Measurements from ENCODE around the gene MBTPS1. TPM values are rescaled to one million over a fixed set of nuclear protein-coding genes. Genes with fewer than 3 reads are reported as not detected.

The MBTPS1 gene
- total RNA-seq, 2 donors from 2014 or later = 44.0 to 54.4 TPM

- ATAC-seq (replicated peaks) = peak; percentile 51
- no peaks in the 10 kb centered on the region for H3K9me3 Mint-ChIP-seq
Measured at GRCh38 chr16:84065536-84066132, 51.1 kb downstream of the MBTPS1 start.

GRCh38 chr16:84063980-84064379 is 52.8 kb downstream of the MBTPS1 start:
- H3K4me1 Mint-ChIP-seq = peaks cover 5% of the 10 kb centered on the region
- no peak overlapping the region for H3K4me3 Mint-ChIP-seq
- ATAC-seq (replicated peaks) = no peak
- H3K9me3 Mint-ChIP-seq = no peaks in the 10 kb centered on the region
- H3K27ac Mint-ChIP-seq = no peak overlapping the region
- no peaks in the 10 kb centered on the region for H3K27me3 Mint-ChIP-seq
- peaks cover 97% of the 10 kb centered on the region for H3K36me3 Mint-ChIP-seq (ENCODE audit: low read depth)

More at GRCh38 chr16:84065536-84066132, 51.1 kb downstream of the MBTPS1 start:
- Mint-ChIP-seq H3K36me3 (ENCODE audit: low read depth) (peaks cover 97% of the 10 kb centered on the region), H3K27ac (no peak overlapping the region), H3K27me3 (no peaks in the 10 kb centered on the region), H3K4me3 (no peak overlapping the region), H3K4me1 (peaks cover 5% of the 10 kb centered on the region)

- Mint-ChIP-seq H3K27ac (peak overlapping the region; percentile 12), H3K9me3 (no peaks in the 10 kb centered on the region), H3K4me1 (peaks cover 5% of the 10 kb centered on the region), H3K36me3 (ENCODE audit: low read depth) (peaks cover 97% of the 10 kb centered on the region), H3K4me3 (no peak overlapping the region), H3K27me3 (no peaks in the 10 kb centered on the region)
- ATAC-seq (replicated peaks) = peak; percentile 96
Measured at GRCh38 chr16:84062734-84063640, 53.8 kb downstream of the MBTPS1 start.

GRCh38 chr16:84061236-84061819 is 55.4 kb downstream of the MBTPS1 start:
- H3K27me3 Mint-ChIP-seq = no peaks in the 10 kb centered on the region
- H3K27ac Mint-ChIP-seq = no peak overlapping the region
- no peak overlapping the region for H3K4me3 Mint-ChIP-seq
- H3K9me3 Mint-ChIP-seq = no peaks in the 10 kb centered on the region
- H3K4me1 Mint-ChIP-seq = peaks cover 5% of the 10 kb centered on the region
- H3K36me3 Mint-ChIP-seq (ENCODE audit: low read depth) = peaks cover 98% of the 10 kb centered on the region
- no peak for ATAC-seq (replicated peaks)

GRCh38 chr16:84059946-84060901 is 56.5 kb downstream of the MBTPS1 start:
- H3K9me3 Mint-ChIP-seq = no peaks in the 10 kb centered on the region
- H3K4me3 Mint-ChIP-seq = no peak overlapping the region
- H3K36me3 Mint-ChIP-seq (ENCODE audit: low read depth) = peaks cover 100% of the 10 kb centered on the region
- H3K27me3 Mint-ChIP-seq = no peaks in the 10 kb centered on the region
- ATAC-seq (replicated peaks) = no peak
- peaks cover 5% of the 10 kb centered on the region for H3K4me1 Mint-ChIP-seq
- no peak overlapping the region for H3K27ac Mint-ChIP-seq

GRCh38 chr16:84059111-84059510 is 57.6 kb downstream of the MBTPS1 start:
- no peak overlapping the region for H3K27ac Mint-ChIP-seq
- no peak overlapping the region for H3K4me3 Mint-ChIP-seq
- peaks cover 100% of the 10 kb centered on the region for H3K36me3 Mint-ChIP-seq (ENCODE audit: low read depth)

GRCh38 chr16:84058664-84059063 is 58.1 kb downstream of the MBTPS1 start:
- peaks cover 3% of the 10 kb centered on the region for H3K4me1 Mint-ChIP-seq
- H3K9me3 Mint-ChIP-seq = no peaks in the 10 kb centered on the region
- no peaks in the 10 kb centered on the region for H3K27me3 Mint-ChIP-seq
- no peak for ATAC-seq (replicated peaks)
- peaks cover 100% of the 10 kb centered on the region for H3K36me3 Mint-ChIP-seq (ENCODE audit: low read depth)
- no peak overlapping the region for H3K4me3 Mint-ChIP-seq
- no peak overlapping the region for H3K27ac Mint-ChIP-seq

More at GRCh38 chr16:84059111-84059510, 57.6 kb downstream of the MBTPS1 start:
- ATAC-seq (replicated peaks) = no peak
- H3K9me3 Mint-ChIP-seq = no peaks in the 10 kb centered on the region
- H3K27me3 Mint-ChIP-seq = no peaks in the 10 kb centered on the region
- peaks cover 5% of the 10 kb centered on the region for H3K4me1 Mint-ChIP-seq

GRCh38 chr16:84058211-84058610 is 58.5 kb downstream of the MBTPS1 start:
- Mint-ChIP-seq H3K36me3 (ENCODE audit: low read depth) (peaks cover 100% of the 10 kb centered on the region), H3K4me1 (no peaks in the 10 kb centered on the region), H3K9me3 (no peaks in the 10 kb centered on the region), H3K27me3 (no peaks in the 10 kb centered on the region), H3K4me3 (no peak overlapping the region), H3K27ac (no peak overlapping the region)
- no peak for ATAC-seq (replicated peaks)

- Mint-ChIP-seq H3K9me3 (no peaks in the 10 kb centered on the region), H3K36me3 (ENCODE audit: low read depth) (peaks cover 99% of the 10 kb centered on the region), H3K27ac (no peak overlapping the region), H3K4me3 (no peak overlapping the region), H3K27me3 (no peaks in the 10 kb centered on the region), H3K4me1 (no peaks in the 10 kb centered on the region)
- ATAC-seq (replicated peaks) = no peak
Measured at GRCh38 chr16:84056933-84057332, 59.8 kb downstream of the MBTPS1 start.

GRCh38 chr16:84055801-84056634 is 60.7 kb downstream of the MBTPS1 start:
- Mint-ChIP-seq H3K36me3 (ENCODE audit: low read depth) (peaks cover 90% of the 10 kb centered on the region), H3K27me3 (no peaks in the 10 kb centered on the region), H3K27ac (no peak overlapping the region), H3K9me3 (no peaks in the 10 kb centered on the region), H3K4me1 (no peaks in the 10 kb centered on the region), H3K4me3 (no peak overlapping the region)
- no peak for ATAC-seq (replicated peaks)

- Mint-ChIP-seq H3K36me3 (ENCODE audit: low read depth) (peaks cover 87% of the 10 kb centered on the region), H3K4me1 (no peaks in the 10 kb centered on the region), H3K9me3 (no peaks in the 10 kb centered on the region), H3K27ac (no peak overlapping the region), H3K27me3 (no peaks in the 10 kb centered on the region), H3K4me3 (no peak overlapping the region)
- ATAC-seq (replicated peaks) = no peak
Measured at GRCh38 chr16:84055366-84055765, 61.4 kb downstream of the MBTPS1 start.

- H3K4me3 Mint-ChIP-seq = no peak overlapping the region
- H3K36me3 Mint-ChIP-seq (ENCODE audit: low read depth) = peaks cover 87% of the 10 kb centered on the region
- no peaks in the 10 kb centered on the region for H3K4me1 Mint-ChIP-seq
- no peak for ATAC-seq (replicated peaks)
- no peaks in the 10 kb centered on the region for H3K27me3 Mint-ChIP-seq
- H3K27ac Mint-ChIP-seq = no peak overlapping the region
- no peaks in the 10 kb centered on the region for H3K9me3 Mint-ChIP-seq
Measured at GRCh38 chr16:84054916-84055315, 61.8 kb downstream of the MBTPS1 start.

- H3K9me3 Mint-ChIP-seq = no peaks in the 10 kb centered on the region
- no peak overlapping the region for H3K27ac Mint-ChIP-seq
- no peaks in the 10 kb centered on the region for H3K27me3 Mint-ChIP-seq
- H3K4me1 Mint-ChIP-seq = no peaks in the 10 kb centered on the region
- H3K4me3 Mint-ChIP-seq = no peak overlapping the region
- peaks cover 87% of the 10 kb centered on the region for H3K36me3 Mint-ChIP-seq (ENCODE audit: low read depth)
- ATAC-seq (replicated peaks) = no peak
Measured at GRCh38 chr16:84054271-84054670, 62.5 kb downstream of the MBTPS1 start.

Data from activated T-helper 17 cell treated with anti-CD3 and anti-CD28 coated beads, Interleukin-2, amount 50 U/mL, for 72 hours (primary cell).